Measurements from ENCODE around the gene UCK2. TPM values are rescaled to one million over a fixed set of nuclear protein-coding genes. Genes with fewer than 3 reads are reported as not detected.

Gene UCK2
- total and polyA plus RNA-seq, 12 donors = 5.4 to 22.7 (median 14.0) TPM

DNA sequence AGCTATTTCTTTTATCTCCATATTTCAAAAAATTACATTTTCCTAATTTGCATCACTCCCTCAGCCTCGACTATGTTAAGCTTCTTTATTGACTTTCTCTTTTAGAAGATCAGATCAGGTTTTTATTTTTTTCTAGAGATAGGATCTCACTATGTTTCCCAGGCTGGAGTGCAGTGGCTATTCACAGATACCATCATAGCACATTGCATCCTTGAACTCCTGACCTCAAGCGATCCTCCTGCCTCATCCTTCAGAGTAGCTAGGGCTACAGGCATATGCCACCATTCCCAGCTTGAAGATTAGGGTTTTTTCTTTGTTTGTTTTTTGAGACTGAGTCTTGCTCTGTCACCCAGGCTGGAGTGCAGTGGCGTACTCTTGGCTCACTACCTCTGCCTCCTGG lies 20.1 kb downstream of the UCK2 start:
- intact Hi-C loops (cut with DNase I) = no loop called here
- Histone ChIP-seq H3K9me3 (replicated peaks in 1 of 3) (no peaks in the 10 kb centered on the region), H3K4me1 (replicated peaks in 1 of 2) (peaks cover 0 to 10% of the 10 kb centered on the region in 2 donors), H3K36me3 (replicated peaks in 1 of 2) (no peaks in the 10 kb centered on the region), H3K4me3 (no peak overlapping the region), H3K27me3 (no peaks in the 10 kb centered on the region), H3K27ac (no peak overlapping the region)
- TF ChIP-seq POLR2A (IDR thresholded peaks at IDR 0.05) = no peak
- TF ChIP-seq, protein P1, sequence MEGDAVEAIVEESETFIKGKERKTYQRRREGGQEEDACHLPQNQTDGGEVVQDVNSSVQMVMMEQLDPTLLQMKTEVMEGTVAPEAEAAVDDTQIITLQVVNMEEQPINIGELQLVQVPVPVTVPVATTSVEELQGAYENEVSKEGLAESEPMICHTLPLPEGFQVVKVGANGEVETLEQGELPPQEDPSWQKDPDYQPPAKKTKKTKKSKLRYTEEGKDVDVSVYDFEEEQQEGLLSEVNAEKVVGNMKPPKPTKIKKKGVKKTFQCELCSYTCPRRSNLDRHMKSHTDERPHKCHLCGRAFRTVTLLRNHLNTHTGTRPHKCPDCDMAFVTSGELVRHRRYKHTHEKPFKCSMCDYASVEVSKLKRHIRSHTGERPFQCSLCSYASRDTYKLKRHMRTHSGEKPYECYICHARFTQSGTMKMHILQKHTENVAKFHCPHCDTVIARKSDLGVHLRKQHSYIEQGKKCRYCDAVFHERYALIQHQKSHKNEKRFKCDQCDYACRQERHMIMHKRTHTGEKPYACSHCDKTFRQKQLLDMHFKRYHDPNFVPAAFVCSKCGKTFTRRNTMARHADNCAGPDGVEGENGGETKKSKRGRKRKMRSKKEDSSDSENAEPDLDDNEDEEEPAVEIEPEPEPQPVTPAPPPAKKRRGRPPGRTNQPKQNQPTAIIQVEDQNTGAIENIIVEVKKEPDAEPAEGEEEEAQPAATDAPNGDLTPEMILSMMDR (IDR thresholded peaks at IDR 0.05) = no peak
- WGBS, 4 donors = 86 to 91% (median 90%) methylated on average over 3 of the region's 3 CpGs
- DNase-seq = no peak

DNA sequence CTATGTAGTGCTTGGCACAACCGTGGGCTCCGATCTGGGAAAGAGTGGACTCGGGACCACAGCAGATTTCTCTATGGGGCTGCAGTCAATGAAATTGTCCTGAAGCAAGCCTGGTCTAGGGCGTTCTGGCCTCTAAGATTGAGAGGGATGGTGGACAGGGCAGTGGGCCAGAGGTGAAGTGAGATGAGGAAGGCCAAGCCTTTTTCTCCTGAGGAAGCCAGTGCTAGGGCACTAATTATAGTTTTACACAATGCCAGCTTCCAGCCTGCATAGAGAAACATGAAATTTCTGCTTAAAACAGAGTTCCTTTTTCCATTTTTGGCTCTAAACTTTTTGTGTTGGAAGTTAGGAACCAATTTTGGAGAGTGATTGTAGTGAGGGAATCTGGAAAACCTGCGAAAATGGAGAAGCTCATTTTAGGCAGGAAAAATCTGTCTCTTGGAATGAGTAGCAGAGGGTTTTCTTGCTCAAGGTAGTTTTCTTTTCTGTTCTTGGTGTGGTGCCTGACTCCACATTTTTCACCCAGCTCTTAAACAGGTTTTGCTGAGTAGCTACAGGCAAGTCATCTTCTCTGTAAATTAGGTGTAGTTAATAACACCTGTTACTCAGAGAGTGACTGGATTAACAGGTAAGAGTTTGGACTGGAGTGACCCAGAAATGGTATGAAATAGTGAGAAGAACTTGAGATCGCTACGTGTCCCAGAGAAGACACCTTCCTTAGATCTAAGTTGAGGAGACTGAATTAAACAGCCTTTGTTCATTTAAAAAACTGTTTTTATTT lies 22.1 kb downstream of the UCK2 start:
- H3K4me1 ChIP-seq (replicated peaks in 1 of 2) = no peaks in the 10 kb centered on the region
- WGBS, 4 donors = 86 to 94% (median 92%) methylated on average over 7 of the region's 7 CpGs
- intact Hi-C loops (cut with DNase I) = no loop called here
- TF ChIP-seq, protein P1 (IDR thresholded peaks at IDR 0.05) = no peak
- no peak for DNase-seq
- H3K27ac ChIP-seq = no peak overlapping the region
- no peaks in the 10 kb centered on the region for H3K27me3 ChIP-seq
- H3K4me3 ChIP-seq = no peak overlapping the region
- H3K36me3 ChIP-seq (replicated peaks in 1 of 2) = no peaks in the 10 kb centered on the region
- no peaks in the 10 kb centered on the region for H3K9me3 ChIP-seq (replicated peaks in 1 of 3)

DNA sequence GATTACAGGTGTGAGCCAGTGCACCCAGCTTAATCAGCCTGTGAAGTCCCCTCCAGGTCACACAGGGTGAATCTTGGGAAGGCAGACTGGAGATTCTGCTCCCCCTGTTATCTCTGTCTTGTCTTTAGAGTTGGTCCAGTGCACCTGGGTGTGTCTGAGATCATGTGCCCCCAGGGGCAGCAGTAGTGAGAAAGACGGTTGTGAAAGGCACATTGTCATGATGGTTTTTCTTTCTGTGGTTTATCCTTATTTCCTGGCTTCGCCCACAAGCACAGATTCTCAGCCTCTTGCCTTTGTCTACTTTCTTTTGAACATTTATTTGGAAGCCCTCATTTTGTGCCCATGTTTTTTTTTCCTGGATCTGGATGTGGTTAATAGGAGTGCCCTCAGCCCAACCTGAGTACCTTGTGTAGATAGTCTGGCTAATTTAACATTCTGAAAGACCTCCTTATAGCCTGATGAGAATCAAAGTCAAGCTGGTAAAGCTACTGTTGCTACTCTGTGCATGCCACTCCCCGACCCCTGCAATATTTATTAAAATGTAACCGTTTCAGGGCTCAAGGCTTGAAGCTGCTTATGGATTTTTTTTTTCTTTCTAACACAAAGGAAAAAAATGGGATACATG lies 23.7 kb downstream of the UCK2 start:
- no peaks in the 10 kb centered on the region for H3K4me1 ChIP-seq (replicated peaks in 1 of 2)
- WGBS, 4 donors = 74 to 90% (median 77%) methylated on average over 4 of the region's 4 CpGs
- no peak for DNase-seq

DNA sequence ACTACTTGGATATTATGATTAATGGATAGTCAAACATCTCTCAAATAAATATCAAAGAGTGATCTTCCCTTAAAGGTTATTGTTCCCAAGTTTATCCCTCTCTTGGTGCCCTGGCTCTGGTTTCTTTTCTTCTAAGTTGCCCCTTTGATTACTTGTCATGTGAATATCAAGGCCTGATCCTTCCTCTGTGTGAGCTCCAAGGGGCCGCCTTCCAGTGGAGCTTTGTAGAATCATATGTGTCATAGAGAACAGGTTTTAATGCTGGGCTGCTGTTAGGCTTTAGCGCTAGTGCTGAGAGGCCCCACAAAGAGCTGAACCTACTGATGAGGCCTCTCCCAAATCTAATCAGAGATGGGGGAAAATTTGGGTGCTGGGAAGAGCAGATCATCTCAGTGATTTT lies 25.5 kb downstream of the UCK2 start:
- no peaks in the 10 kb centered on the region for H3K36me3 ChIP-seq (replicated peaks in 1 of 2)
- TF ChIP-seq, protein P1 (IDR thresholded peaks at IDR 0.05) = no peak
- TF ChIP-seq POLR2A (IDR thresholded peaks at IDR 0.05) = no peak
- no peaks in the 10 kb centered on the region for H3K27me3 ChIP-seq
- no peak overlapping the region for H3K27ac ChIP-seq
- intact Hi-C loops (cut with DNase I) = no loop called here
- H3K4me3 ChIP-seq = no peak overlapping the region
- no peaks in the 10 kb centered on the region for H3K9me3 ChIP-seq (replicated peaks in 1 of 3)
- WGBS, 4 donors = 93 to 98% (median 96%) methylated on average over 2 of the region's 2 CpGs
- DNase-seq = no peak
- H3K4me1 ChIP-seq (replicated peaks in 1 of 2) = no peaks in the 10 kb centered on the region

More for the DNA sequence above, 23.7 kb downstream of the UCK2 start:
- H3K27me3 ChIP-seq = no peaks in the 10 kb centered on the region
- TF ChIP-seq POLR2A (IDR thresholded peaks at IDR 0.05) = no peak
- intact Hi-C loops (cut with DNase I) = no loop called here
- H3K4me3 ChIP-seq = no peak overlapping the region
- H3K9me3 ChIP-seq (replicated peaks in 1 of 3) = no peaks in the 10 kb centered on the region
- H3K27ac ChIP-seq = no peak overlapping the region
- no peaks in the 10 kb centered on the region for H3K36me3 ChIP-seq (replicated peaks in 1 of 2)

All from adrenal gland (tissue), 12 donors.